Upper lobe of left lung (tissue), 4 donors: ENCODE results near the gene DYNLL1.

Experiments used
- EP300 ChIP-seq, 4 donors: sonication (generic); formaldehyde crosslinking; IDR thresholded peaks; one replicate each; pipeline ENCODE4 v1.5.1; 2017; ENCODE audit warnings: antibody characterized with exemption in 4 of 4, control low read depth in 2 of 4
- POLR2A ChIP-seq, 4 donors: fragments of 450-650 bp; IDR thresholded peaks; one replicate each; pipeline ENCODE4 v1.5.1; 2016 to 2017; ENCODE audit warnings: antibody characterized with exemption in 4 of 4, mild to moderate bottlenecking in 2 of 4
- TF ChIP-seq, protein P1 (sequence below), 6 experiments: fragments of 450-650 bp in 4 of 6; fragments of 200-600 bp in 2 of 6; sonication (generic) in 2 of 6; IDR thresholded peaks; one replicate each; pipeline ENCODE4 v1.5.1; 2016 to 2019; ENCODE audit warnings: antibody characterized with exemption in 6 of 6

DNA sequence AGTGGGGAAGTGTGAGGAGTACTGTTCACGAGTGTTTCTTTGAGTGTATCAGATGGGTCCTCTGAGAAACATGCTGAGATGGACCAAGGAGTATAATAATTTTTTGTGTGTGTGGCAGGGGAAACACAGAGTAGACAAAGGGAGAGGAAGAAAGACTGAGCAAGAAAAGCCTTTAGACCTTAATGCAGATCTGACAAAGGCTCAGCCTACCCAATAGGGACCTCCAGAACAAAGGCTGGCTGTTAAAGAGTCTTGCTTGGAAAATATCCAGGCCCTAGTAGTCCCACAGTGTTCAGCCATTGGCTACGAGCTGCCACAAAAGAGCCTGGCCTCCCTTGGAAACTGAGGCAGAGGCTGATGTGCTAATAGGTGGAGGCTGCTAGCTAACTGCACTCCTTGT lies 19.6 kb downstream of the DYNLL1 start:
- TF ChIP-seq, protein P1, sequence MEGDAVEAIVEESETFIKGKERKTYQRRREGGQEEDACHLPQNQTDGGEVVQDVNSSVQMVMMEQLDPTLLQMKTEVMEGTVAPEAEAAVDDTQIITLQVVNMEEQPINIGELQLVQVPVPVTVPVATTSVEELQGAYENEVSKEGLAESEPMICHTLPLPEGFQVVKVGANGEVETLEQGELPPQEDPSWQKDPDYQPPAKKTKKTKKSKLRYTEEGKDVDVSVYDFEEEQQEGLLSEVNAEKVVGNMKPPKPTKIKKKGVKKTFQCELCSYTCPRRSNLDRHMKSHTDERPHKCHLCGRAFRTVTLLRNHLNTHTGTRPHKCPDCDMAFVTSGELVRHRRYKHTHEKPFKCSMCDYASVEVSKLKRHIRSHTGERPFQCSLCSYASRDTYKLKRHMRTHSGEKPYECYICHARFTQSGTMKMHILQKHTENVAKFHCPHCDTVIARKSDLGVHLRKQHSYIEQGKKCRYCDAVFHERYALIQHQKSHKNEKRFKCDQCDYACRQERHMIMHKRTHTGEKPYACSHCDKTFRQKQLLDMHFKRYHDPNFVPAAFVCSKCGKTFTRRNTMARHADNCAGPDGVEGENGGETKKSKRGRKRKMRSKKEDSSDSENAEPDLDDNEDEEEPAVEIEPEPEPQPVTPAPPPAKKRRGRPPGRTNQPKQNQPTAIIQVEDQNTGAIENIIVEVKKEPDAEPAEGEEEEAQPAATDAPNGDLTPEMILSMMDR (IDR thresholded peaks at IDR 0.05), result no peak
- TF ChIP-seq POLR2A (IDR thresholded peaks at IDR 0.05), result no peak
- TF ChIP-seq EP300 (IDR thresholded peaks at IDR 0.05), result no peak
